HG03095 (cell line): ENCODE measurements around the gene TRABD2B.

Source experiments
- ATAC-seq: cut with Tn5 transposase; IDR thresholded peaks from one replicate; pipeline ENCODE4 v1.9.1; 2021; ENCODE audit warnings: moderate library complexity; ENCODE audit not compliant: unreplicated experiment

TRABD2B gene

GRCh38 chr1:47742890-47743760, 254.1 kb downstream of the TRABD2B start:
- ATAC-seq: no peak

DNA sequence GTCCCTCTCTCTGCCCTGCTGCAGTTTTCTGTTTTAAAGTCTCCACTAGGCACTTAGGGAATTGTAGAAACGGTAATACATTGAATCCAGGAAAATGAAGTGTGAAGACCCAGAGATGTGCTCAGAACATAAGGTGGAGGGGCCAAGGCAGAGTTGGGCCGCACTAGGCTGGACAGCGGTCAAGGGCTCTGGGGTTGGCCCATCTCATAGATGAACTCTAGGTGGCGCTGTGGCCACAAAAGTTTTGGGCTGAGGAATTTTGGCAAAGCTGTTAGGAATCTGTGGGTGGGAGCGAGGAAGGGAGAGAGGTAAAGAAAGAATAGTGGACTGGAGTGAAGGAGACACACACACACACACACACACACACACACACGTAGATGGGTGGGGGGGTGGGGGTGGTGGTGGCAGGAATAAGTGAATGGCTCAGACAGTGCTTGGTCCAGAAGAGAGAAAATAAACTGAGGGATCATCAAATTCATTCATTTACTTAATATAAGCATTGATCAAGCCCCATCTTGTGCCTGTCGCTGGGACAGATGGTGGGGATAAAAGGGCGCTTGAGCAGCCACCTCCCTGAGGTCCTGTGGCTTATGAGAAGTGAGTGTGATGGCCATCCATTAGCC, 258.5 kb downstream of the TRABD2B start:
- no peak for ATAC-seq

DNA sequence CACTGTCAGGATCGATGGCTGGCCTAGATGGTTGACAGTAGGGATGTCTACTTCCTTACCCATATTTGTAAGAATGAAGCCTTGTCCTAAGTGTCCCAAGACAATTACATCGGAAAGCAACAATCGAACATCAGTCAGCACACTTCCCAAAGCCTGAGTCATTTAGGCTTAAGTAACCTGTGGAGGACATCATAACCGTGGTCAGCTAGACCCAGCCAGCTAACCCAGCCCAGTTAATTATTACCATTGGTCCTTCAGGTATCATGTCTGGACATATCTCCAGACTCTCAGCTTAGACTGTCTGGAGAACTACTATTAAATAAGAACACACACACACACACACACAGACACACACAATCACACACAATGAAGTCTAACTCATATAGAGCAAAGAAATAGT, 264.7 kb downstream of the TRABD2B start:
- no peak for ATAC-seq

DNA sequence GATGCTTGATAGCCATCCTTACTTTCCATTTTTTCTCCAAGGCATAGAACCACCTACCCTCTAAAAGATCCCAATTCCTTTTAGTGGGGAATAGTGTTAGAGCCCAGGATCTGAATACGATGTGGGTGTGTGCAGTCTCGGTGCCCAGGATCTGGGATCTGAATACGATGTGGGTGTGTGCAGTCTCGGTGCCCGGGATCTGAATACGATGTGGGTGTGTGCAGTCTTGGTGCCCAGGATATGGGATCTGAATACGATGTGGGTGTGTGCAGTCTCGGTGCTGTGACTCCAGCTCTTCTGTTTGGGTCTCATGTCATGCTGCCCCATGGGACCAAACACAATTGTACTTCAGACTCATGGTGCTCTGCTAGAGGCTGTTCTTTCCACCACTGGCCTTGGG, 265.5 kb downstream of the TRABD2B start:
- no peak for ATAC-seq

GRCh38 chr1:47729685-47730084, 267.5 kb downstream of the TRABD2B start:
- ATAC-seq: no peak

DNA sequence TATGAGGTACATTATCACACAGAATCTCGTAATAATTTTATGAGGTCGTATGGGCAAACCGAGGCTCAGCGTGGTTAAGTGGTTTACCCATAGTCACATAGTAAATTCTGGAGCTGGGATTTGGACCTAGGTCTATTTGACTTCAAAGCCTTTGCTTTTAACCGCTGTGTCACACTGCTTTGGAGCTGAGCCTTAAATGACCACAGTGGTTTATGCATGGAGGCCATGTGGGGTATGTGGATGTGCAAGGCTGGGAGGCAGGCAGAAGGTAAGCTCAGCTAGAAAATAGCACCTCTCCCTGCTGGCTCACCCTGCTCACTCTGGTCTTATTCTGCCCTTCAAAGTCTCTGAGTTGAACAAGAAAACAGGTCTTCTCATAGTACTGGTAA, 269.5 kb downstream of the TRABD2B start:
- no peak for ATAC-seq

DNA sequence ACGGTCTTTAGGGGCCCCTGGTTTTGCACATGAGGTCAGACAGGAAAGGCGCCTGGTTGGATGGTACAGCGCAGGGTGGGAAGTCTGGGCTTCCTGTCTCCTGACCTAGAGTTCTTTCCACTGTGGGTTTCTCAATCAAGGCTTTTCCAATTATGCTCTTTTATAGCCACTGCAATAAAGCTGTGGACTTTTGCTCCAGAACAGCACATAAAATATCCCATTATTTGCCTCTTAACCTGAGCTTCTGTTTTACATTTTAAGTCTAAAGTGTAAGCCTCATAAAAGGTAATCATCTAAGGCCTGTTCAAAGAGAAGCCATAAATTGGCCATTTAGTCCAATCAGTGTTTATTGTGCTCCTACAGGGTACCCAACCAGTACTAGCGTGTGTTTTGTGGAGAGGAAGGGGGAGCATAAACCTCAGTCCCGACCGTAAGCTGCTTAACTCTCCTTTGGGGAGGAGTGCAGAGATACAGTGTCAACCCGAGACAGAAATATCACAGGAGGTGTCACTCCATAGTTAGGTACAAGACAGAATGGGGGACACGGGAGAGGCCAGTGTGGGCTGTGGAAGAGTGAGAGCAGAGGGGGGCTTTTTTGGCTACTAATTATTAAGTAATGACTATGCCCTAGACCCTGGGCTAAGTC, 270.0 kb downstream of the TRABD2B start:
- no peak for ATAC-seq

- ATAC-seq: peak; percentile 75
Measured at GRCh38 chr1:47725992-47726855, 271.0 kb downstream of the TRABD2B start.

DNA sequence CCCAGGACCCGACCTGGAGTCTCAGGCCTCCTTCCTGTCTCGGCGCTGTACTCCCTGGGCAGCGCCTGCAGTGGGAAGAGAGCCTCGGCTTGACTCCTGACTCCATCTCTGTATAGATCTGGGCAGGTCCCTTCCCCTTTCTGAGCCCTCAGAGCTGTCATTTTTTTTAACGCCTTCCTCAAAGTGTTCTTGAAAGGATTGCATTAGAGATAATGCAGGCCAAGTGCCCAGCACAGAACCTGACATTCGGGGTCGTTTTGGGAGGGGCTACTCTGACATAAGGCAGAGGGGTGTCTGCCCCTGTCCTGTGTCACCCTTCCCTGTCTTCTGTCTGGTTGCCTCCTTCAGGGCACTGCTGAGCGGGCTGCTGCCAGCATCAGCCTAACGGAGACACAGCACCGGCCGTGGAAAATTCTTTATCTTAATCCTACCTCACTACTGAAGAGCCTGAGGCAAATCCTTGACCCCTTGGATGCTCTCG, 271.6 kb downstream of the TRABD2B start:
- no peak for ATAC-seq

DNA sequence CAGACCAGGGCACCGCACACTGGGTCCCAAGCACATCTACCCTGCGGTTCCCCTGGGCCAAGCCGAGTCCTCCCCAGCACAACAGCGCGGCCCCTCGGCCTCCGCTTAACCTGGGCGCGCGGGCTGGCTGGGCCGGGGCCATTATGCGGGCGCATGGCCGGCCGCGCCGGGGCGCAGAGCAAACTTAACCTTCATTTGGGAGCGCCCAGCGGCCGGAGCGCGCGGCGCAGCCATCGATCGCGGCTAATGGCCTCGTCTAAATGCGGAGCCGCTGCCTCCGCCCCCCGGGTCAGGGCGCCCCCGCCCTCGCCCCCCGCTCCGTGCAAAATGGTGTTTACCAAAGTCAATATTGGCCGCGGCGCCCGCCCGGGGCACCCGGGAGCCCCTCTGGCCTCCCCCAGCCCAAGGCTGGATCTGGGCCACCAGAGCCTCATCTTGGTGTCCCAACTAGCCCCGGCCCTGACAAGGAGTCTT, 272.1 kb downstream of the TRABD2B start:
- no peak for ATAC-seq

- ATAC-seq: no peak
Measured at GRCh38 chr1:47724432-47724999, 272.7 kb downstream of the TRABD2B start.

DNA sequence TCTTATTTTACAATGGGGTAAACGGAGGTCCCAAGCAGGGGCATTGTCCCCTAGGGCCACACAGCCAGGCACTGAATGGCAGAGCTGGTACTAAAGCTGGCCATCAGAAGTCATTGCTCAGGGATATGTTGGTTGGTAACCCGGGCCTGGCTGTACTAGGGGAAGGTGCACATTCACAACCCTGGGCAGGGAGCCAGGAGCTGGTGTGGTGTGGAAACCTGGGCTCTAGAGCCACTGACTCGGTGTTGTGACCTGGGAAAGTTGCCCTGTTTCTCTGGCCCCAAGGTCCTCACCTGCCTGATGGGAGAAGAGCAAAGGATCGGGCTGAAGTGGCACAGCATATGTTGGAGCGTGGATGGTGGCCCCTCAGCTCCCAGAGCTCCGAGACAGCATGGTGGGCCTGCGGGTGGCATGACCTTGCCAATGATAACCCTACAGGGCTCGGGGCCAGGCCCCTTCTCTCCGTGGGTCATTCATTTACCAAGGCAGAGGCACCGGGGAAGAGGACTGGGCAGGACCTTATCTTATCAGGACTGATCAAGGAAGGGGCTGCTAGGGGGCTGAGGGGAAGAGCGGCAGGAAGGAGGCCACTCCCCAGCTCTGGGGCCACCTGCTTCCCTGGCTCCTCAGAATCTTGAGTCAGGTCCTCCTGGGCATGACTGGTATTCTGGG, 274.1 kb downstream of the TRABD2B start:
- no peak for ATAC-seq

- no peak for ATAC-seq
Measured at GRCh38 chr1:47722101-47722500, 275.1 kb downstream of the TRABD2B start.

GRCh38 chr1:47720111-47720510, 277.1 kb downstream of the TRABD2B start:
- no peak for ATAC-seq

DNA sequence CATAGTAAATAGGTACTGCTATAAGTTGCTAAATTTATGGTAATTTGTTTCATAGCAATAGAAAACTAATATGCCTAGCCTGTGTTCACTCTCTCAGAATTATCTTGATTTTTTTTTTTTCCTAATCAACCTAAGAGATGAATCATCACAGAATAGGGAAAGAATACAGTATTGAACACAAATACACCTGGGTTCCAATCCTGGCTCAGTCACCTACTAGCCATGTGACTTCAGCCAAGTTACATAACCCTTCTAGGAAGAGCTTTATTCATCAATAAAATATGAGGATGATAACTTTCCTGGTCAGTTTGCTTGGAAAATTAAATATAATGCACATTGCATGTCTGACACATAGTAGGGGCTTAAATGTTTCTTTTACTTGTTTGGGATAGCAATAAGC, 279.8 kb downstream of the TRABD2B start:
- ATAC-seq: no peak

DNA sequence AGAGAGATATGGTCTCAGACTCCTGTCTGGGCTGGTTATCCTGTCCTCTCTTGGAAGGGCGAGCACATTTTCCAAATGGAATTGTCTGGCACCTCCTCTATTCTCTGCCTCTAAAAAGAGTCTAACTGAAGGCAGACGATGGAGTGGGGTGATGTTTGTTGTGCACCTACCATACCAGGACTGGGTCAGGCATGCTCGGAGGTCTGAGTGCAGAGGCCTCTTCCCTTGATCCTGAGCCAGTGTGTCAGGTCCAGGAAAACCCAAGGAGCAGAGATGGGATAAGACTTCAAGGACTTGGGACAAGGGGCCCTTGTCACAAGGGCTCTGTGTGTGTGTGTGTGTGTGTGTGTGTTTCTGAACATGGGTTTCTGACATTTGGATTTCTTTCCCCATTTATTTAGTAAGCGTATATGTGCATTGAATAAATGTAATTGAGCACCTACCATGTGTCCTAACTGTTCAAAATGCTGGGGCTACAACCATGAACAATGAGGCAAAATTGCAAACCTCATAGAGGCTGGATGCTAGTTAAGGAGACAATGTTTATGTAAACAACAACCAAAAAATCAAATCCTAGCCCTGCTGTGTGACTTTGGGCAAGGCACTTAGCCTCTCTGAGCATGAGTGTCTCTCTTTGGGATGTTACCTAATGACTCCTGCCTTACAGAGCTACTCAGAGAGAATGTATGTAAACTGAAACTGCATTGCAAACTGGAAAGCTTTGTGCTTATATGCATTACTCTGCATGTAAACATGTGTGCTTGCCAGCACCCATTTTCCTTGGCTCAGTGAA, 283.0 kb downstream of the TRABD2B start:
- no peak for ATAC-seq

- no peak for ATAC-seq
Measured at GRCh38 chr1:47713333-47713953, 283.7 kb downstream of the TRABD2B start.

DNA sequence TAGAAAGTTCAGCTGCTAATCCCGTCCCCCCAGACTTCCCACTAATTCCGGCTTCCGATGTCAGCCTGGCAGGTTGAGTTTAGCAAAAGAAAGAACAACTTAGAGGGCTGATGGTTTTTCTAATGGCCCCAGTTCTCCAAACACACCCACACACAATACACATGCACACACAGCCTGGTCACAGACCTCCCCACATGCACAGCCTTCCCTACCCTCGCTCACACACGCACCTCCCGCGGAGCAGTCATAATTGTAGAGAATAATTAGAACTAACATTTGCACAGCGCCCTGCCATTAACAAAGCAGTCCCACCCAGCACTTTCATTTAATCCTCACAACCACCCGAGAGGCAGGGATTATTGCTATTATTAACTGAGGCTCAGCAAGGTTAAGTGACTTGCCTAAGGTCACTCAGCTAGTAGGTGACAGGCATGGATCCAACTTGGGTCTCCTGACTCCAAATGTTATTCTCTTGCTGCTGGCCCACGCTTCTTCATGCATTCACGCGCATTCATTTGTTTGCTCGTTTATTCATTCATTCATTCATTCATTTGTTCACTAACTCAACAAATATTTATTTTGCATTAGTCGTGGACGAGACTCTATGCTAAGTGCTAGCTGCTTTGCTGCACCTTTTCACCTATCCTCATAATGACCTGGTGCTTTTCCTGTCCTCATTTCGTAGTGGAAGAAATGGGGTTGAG, 284.4 kb downstream of the TRABD2B start:
- no peak for ATAC-seq
